GM18499 (cell line): Measurements from ENCODE around the gene THBS2.
"Not testable (repeated sequence)": the region's sequence is repeated elsewhere in the genome, so short reads cannot be mapped to it uniquely, and the experiment has no call there.

Experiments used
- ATAC-seq: cut with Tn5 transposase; IDR thresholded peaks from one replicate; pipeline ENCODE4 v1.9.1; 2021; ENCODE audit warnings: moderate number of reproducible peaks; ENCODE audit not compliant: insufficient read depth, unreplicated experiment

The THBS2 gene

DNA sequence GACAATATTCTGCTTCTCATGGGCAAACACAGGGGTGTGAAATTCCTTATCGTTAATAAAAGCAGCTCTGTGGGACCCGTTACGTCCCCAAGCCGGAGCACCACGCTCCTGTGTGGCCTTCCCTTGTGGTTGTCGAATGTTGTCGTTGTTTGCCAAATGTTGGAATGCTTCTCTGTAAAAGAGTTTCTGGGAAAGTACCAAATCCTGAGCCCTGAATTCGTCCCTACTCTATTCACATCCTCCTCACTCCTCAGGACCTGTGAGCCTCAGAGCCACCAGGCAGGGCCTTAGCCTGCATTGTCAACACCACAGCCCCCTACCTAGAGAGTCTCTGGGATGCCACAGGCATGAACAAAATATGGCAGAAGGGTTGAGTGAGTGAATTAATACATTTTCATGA is 64.0 kb downstream of the THBS2 start:
- ATAC-seq = no peak

DNA sequence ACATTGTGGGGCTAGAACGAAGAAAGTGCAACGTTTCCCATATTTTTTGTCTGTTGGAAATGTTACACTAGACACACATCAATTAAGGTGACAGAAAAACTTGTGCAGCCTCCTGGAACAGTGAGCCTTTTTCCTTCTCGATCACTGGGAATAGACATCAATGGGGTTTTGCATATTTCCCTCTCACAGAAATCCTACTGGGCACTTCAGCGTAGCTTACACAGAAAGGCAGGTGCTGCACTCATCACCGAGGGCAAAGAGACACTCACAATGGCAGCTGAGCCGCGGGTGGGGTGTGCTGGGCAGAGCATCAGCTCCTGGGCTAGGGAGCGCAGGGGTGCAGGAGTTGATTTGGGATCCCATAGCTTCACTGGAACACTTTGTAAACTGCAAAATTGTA is 64.5 kb downstream of the THBS2 start:
- ATAC-seq = no peak

- no peak for ATAC-seq
Measured at GRCh38 chr6:169188475-169188874, 65.2 kb downstream of the THBS2 start.

DNA sequence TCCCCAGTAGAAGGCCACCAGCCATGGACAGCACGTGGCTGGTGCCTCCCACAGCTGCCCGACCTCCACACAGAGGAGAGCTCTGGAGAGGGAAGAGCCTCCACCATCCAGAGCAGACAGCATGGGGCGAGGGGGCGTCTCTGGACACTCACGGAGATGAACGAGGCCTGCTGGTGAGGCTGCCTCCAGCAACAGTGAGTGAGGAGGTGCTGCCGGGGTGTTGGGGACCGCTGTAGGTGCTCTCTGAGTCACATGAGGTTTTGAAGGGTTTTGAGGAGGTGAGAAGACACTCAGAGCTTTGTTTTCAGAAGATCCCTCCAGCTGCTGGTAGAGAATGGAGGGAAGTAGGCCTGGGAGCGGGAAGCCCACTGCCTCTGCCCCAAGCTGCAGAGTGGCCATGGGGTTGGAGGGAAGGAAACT is 65.6 kb downstream of the THBS2 start:
- ATAC-seq = no peak

DNA sequence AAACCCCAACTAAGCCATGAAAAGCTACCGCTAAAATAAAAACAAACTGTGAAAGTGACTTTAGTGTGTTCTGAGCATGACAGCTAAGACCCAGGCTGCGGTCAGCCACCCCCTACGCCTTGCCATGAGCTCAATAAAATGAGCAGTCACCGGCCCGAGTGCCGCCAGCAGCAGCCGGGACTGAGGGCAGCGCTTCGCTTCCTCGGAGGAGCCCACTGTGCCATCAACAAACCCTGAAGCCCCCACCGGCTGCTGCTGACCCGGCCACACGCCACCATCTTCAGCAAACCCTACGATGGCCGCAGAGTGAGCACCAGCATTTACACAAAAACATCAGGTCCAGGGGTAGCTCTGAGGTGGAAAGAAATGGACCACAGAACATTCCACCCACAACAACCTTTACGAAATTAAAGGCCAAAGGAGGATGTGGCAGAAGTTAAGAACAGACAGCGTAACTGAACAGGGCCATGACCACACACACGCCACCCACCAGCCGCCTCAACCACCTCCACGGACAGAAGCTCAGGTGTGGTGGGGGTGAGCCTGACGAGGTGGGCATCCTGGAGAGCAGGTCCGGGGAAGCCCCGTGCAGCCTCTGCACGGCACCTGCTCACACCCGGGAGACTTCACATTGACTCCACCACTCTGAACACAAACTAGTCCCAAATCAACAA is 67.0 kb downstream of the THBS2 start:
- no peak for ATAC-seq

DNA sequence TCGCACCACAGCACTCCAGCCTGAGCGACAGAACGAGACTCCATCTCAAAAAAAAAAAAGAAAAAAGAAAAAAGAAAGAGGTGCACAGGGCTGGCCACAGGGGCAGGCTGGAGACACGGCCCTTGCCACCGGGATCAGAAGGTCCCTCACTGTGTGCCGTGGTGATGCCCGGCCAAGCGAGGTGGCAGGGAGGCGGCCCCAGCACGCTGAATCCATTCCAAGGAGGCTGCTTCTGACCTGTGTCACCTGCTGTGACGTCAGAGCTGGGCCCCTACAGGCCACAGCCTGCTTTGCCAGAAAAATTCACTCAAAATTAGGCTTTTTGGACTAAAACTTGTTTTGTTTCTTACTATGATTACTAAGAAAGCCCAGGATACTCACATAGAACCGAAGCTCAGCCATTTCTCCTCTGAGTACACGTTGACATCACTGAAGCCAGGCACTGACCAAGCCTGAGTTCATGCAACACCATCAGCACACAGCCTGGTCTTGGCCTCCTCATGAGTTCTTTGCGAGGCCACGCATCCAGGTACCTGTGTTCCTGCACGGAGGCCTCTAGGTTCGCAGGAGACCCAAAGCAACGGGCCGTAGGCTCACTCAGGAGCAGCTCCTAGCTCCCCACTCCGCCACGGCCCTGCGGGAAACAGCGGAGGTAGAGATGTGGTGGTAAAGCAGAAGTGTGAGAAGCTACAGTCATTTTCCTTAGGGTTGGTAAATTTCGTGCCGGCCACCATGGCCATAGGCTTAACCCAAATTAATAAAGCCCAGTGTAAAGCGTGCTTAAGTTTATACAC is 67.8 kb downstream of the THBS2 start:
- ATAC-seq = no peak

DNA sequence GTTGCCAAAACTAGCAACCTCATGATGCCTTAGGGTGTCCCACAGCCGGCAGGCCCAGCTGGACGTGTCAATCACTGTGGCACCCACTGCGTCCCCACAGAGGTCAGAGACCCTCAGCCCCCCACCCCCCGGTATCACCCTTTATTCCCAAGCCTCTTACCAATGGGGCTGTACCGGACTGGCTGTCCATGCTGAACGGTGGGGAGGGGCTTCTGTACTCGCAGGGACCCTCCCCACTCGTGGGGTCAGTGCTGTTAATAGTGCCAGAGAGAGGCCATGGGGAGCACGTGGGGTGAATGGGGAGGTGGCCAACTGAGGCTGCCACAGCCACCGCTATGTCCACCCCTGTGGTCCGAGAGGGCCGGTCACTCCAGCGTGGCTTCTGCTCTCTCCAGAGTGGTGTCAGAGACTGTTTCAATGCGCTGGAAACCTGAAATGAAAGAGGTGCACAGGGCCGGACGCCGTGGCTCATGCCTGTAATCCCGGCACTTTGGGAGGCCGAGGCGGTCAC is 68.6 kb downstream of the THBS2 start:
- ATAC-seq = no peak

- ATAC-seq = no peak
Measured at GRCh38 chr6:169184419-169184818, 69.2 kb downstream of the THBS2 start.

GRCh38 chr6:169183233-169183632 is 70.4 kb downstream of the THBS2 start:
- no peak for ATAC-seq

DNA sequence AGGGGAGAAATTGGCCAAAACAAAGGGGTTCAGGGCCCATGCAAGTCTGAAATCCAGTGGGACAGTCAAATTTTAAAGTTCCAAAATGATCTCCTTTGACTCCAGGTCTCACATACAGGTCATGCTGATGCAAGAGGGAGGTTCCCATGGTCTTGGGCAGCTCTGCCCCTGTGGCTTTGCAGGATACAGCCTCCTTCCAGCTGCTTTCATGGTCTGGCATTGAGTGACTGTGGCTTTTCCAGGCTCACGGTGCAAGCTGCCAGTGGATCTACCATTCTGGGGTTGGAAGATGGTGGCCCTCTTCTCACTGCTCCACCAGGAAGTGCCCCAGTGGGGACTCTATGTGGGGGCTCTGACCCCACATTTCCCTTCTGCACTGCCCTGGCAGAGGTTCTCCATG is 73.8 kb downstream of the THBS2 start:
- not testable (repeated sequence) for ATAC-seq

DNA sequence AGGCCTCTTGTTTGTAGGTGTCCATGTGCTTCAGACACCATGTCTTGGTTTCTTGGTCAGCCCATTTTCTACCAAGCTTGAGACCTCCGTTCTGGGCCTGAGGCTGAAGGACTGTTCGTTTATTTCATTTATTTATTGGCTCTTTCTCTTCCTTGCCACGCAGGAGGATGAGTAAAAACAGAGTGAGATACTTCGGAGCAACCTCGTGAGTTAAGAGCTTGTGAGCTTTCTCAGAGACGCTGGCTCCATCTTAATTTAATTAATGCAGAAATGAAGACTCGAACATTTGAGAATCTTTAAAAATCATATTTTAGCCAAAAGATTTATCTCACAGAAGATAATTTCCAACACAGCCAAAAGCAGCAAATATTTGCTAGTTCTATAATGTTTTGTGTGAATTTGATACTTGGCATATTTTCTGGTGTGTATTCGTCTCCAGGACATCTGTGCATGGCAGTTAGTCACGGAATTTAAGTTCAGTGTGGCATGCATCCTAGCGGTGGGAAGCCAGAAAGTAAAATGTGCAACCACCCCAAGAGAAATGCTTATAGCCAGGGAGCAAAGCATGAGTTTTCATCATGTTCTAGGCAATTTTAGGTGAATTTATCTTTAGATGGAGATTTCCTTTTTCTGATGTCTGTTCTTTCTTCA is 76.0 kb downstream of the THBS2 start:
- no peak for ATAC-seq

DNA sequence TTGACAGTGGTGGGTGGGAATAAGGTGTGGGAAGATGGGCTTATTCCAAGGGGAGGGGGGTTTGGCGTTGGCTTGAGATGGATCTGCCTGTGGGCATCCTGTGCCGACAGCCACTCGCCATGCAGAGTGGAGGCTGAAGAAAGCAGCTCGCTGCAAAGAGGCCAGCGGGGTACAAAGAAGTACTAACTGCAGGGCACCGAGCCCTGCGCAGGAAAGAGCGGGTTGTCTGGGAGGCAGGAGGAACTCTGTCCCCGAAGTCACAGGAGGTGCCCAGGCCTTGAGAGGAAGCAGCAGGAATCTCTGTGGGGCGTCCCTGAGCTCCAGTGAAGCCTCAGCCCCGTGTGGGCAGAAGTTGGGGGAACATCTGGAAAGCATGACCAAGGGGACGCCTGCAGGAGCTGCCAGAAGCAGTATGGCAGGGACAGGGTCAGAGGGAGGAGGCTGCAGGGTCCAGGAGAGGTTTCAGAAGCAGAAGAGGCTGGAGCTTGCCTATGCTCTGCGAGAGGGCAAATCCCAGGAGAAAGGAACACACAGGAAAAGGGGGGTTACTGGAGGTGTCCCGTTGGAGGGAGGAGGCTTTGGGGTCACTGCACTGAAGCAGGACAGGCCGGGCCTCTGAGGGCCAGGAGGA is 77.2 kb downstream of the THBS2 start:
- no peak for ATAC-seq

GRCh38 chr6:169175360-169175887 is 78.2 kb downstream of the THBS2 start:
- ATAC-seq = no peak

- ATAC-seq = no peak
Measured at GRCh38 chr6:169174516-169175359, 78.9 kb downstream of the THBS2 start.

DNA sequence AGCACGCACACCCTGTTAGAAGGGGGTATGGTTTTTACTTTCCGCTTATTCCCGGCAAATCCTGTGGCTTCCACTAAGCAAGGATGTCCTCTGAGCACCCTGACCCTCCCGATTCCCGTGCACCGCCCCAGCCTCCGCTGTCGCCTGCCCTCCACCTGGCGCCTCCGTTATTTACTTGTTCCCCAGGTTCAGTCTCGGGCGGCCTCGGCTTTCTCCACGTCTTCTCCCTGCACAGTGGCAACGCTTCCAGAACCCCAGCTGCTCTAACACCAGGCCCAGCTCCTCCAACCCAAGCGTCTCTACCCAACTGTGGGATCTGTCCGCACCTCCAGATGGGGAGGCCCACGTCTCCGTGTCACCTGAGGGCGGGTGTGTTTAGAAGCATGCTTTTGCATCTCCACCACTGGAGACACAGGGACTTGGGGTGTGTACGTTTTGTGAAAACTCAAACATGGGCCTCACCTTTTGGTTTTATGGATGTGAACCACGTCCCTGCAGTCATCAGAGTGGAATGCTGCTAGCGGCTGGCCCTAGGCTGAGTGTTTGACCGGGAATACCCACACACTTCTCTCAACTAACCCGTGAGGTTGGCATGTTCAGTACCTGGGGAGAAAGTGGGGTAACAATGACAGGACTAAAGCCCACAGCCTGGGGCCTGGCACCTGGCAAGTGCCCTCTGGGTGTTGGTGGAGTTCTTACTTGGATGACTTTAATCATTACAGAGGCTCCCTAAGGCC is 79.9 kb downstream of the THBS2 start:
- ATAC-seq = no peak

- ATAC-seq = no peak
Measured at GRCh38 chr6:169172946-169173345, 80.7 kb downstream of the THBS2 start.

DNA sequence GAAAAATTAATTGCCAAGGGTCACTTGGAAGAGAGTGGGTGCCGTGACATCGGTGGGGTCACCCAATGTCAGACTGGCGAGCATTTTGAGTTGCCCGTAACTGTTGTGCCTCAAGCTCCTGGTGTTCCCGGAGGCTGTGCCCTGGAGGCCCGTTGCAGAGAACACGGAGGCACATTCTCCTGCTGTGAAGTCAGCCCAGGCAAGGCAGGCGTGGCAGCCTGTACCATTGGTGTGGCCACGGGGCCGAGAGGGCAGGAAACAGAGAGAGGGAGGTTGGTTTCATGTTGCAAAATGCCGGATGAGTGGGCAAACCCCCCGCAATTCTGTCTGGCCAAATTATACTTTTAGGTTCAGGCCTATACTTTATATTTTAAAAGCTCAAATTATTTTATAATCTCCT is 81.2 kb downstream of the THBS2 start:
- no peak for ATAC-seq

DNA sequence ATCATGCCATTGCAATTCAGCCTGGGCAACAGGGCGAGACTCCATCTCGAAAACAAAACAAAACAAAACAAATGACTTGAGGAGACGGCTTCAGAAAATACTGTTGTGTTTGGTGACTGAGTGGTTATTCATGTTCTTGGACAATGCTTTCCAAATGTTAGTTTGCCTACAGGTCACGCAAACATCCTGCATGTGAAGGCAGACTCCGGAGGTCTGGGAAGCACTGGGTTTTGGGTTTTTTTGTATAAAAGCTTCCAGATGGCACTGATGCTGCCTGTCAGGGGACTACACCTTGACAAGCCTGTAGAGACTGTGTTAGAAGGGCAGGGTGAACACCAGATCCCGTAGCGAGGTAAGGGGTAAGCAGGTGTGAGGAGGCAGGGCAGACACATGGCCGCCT is 81.7 kb downstream of the THBS2 start:
- ATAC-seq = no peak

GRCh38 chr6:169171016-169171415 is 82.6 kb downstream of the THBS2 start:
- no peak for ATAC-seq
